GM19372 (cell line): ENCODE measurements around the gene SDK1.

Experiments used
- ATAC-seq: cut with Tn5 transposase; IDR thresholded peaks from one replicate; pipeline ENCODE4 v1.9.1; 2021; ENCODE audit warnings: mild to moderate bottlenecking, low read depth, moderate library complexity; ENCODE audit not compliant: unreplicated experiment

Gene SDK1

GRCh38 chr7:3285652-3286051 is 15.4 kb upstream of the SDK1 start:
- ATAC-seq: no peak

- no peak for ATAC-seq
These were observed 11.1 kb upstream of the SDK1 start for GRCh38 chr7:3289996-3290395.

- no peak for ATAC-seq
These were observed 8.4 kb upstream of the SDK1 start for GRCh38 chr7:3292694-3293093.

GRCh38 chr7:3294432-3295100 is 6.5 kb upstream of the SDK1 start:
- ATAC-seq: no peak

GRCh38 chr7:3297105-3297819 is 3.8 kb upstream of the SDK1 start:
- ATAC-seq: no peak

GRCh38 chr7:3300221-3300650 is 816 bp upstream of the SDK1 start:
- no peak for ATAC-seq

GRCh38 chr7:3301449-3301731 is 338 bp downstream of the SDK1 start:
- ATAC-seq: peak; percentile 13

- ATAC-seq: no peak
These were observed 973 bp downstream of the SDK1 start for GRCh38 chr7:3301831-3302618.

GRCh38 chr7:3302681-3303320 is 1.7 kb downstream of the SDK1 start:
- ATAC-seq: no peak

GRCh38 chr7:3304131-3304530 is 3.1 kb downstream of the SDK1 start:
- no peak for ATAC-seq

GRCh38 chr7:3307435-3307834 is 6.4 kb downstream of the SDK1 start:
- ATAC-seq: no peak

GRCh38 chr7:3309140-3309539 is 8.1 kb downstream of the SDK1 start:
- no peak for ATAC-seq

GRCh38 chr7:3309956-3310355 is 8.9 kb downstream of the SDK1 start:
- no peak for ATAC-seq

GRCh38 chr7:3310884-3311283 is 9.8 kb downstream of the SDK1 start:
- no peak for ATAC-seq

- no peak for ATAC-seq
These were observed 11.5 kb downstream of the SDK1 start for GRCh38 chr7:3312583-3312982.

- no peak for ATAC-seq
These were observed 17.8 kb downstream of the SDK1 start for GRCh38 chr7:3318874-3319273.

- ATAC-seq: no peak
These were observed 20.2 kb downstream of the SDK1 start for GRCh38 chr7:3321206-3321605.

GRCh38 chr7:3321745-3322144 is 20.7 kb downstream of the SDK1 start:
- ATAC-seq: no peak

GRCh38 chr7:3326246-3326645 is 25.2 kb downstream of the SDK1 start:
- ATAC-seq: no peak

GRCh38 chr7:3327099-3327498 is 26.0 kb downstream of the SDK1 start:
- no peak for ATAC-seq

- ATAC-seq: no peak
These were observed 26.6 kb downstream of the SDK1 start for GRCh38 chr7:3327655-3328054.
